CD4-positive, alpha-beta T cell treated with Interleukin-6 at 100 ng/mL for 8 hours (primary cell): Measurements from ENCODE around the gene TEKT5.

Experiments
- DNase-seq: peaks from one replicate; pipeline ENCODE4 v3.0.0-alpha.2; 2020; ENCODE audit warnings: mixed read lengths, low spot score

The TEKT5 gene

DNA sequence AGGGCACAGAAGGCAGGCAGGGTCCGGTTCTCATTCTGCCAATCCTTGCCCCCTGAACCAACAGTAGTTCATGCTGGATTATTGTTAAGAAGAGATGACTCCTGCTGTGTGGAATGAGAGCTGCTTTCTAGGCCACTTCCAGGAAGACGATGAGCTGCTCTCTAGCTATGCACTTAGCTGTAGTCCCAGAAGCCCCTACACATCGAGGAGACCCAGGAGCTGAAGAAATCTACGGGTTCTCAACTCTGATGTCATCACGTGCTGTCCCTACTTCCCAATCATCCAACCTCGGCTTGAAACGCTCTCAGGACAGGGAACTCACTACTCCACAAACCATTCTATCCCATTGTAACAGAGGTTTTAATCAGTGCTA is 85.3 kb downstream of the TEKT5 start:
- no peak for DNase-seq

DNA sequence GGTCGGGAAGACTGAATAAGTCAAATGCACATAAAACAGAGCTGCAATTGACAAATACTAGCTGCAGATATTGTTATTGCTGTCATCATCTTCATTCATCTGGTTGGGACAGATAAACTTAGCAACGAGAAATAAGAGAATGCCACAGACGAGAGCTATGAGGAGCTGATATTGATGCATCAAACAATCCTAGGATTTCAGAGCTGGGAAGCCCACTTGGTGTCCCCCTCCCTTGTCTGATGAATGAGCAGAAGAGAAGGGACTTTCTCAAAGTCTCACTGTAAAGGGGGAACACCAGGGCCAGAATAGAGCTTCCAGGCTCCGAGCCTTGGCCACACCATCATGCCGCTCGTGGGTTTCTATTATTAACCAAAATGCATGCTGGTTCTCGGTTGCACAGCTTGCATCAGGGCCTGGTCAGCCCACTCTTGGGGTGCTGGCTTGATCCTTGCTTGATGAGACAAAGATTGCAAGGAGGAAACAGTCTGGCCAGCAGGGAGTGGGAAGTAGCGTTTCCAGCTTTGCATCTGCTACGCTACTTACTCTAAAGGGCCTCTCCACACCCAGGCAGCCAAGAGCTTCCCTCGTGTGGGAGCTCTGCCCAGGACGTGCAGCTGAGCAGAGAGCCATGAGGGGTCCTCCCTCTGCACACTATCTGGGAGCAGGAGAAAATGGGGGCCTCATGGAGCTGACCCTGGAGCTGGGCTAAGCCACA is 85.9 kb downstream of the TEKT5 start:
- no peak for DNase-seq

- no peak for DNase-seq
Measured at GRCh38 chr16:10607157-10607556, 87.6 kb downstream of the TEKT5 start.

- no peak for DNase-seq
Measured at GRCh38 chr16:10606607-10607006, 88.1 kb downstream of the TEKT5 start.

GRCh38 chr16:10605636-10606035 is 89.1 kb downstream of the TEKT5 start:
- no peak for DNase-seq

DNA sequence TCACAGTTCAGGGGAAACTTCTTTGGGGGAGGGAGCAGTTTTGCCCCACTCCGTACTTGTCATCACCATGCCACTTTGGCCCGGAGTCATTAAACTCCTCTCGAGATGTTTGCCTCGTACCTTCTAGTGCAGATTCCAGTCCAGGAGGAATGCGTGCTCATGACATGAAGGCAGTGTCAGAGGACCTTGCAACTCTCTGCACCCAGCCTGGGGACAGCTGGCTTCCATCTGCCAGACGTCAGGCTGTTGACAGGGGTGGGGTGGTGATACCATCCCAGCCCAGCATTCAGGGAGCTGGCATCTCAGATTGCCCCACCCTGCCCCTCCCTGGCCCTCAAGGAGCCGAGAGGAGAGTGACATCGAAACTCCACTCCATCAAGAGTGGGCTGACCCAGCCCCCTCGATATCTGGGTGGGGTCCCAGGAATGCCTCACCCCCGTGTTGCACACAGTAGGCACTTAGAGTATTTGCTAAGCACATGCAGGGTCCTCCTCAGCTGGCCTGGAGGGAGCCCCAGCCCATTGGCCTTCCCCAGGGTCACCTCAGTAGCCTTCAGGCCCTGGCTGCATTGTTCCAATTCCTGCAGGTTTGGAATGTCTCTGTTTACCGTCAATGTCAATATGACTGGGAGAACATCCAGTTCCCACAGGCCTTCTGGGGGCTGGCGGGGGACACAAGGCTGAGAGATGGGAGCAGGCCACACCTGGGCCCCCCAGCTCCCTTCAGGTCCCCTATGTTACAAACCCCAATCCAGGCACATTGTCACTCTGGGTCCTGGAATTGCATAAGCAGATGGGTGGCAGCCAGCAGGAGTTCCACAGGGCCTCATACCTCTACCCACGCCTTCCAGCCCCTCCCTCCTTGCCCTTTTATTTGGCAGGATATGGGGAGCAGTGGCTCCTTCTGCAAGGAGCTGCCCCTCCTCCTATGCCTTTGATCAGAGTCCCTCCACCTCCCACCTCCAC is 93.0 kb downstream of the TEKT5 start:
- no peak for DNase-seq

- DNase-seq = no peak
Measured at GRCh38 chr16:10600782-10601443, 93.8 kb downstream of the TEKT5 start.

DNA sequence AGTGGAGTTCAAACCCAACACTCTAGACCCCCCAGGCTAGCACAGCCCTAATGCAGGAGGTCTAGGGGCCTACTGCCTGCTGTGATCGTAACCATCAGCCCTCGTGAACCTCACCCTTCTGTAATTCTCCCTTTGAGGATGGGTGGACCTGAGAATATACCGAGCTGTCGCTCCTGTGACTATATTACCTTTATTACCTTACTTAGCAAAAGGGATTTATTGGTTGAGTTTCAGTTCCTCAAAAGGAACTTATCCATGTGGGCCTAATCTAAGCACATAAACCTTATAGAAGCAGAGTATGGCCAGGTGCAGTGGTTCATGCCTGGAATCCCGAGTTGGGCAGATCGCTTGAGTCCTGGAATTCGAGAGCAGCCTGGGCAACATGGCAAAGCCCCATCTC is 95.1 kb downstream of the TEKT5 start:
- no peak for DNase-seq

DNA sequence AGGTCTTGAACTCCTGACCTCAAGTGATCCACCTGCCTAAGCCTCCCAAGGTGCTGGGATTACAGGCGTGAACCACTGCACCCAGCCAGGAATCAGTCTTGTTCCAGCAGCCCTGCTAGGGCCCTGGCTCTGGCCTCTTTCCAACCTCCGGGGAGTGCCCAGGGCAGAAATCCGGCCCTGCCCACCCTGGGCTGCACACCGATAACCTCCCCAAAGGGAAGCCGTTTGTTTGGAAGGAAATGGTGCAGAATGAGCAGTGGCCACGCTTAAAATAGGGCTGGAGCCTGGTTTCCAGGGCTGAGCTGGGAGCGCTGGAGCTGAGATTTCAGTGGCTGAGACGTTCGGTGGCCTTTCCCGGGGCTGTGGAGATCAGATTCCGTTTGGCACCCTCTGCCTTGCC is 96.6 kb downstream of the TEKT5 start:
- DNase-seq = no peak

DNA sequence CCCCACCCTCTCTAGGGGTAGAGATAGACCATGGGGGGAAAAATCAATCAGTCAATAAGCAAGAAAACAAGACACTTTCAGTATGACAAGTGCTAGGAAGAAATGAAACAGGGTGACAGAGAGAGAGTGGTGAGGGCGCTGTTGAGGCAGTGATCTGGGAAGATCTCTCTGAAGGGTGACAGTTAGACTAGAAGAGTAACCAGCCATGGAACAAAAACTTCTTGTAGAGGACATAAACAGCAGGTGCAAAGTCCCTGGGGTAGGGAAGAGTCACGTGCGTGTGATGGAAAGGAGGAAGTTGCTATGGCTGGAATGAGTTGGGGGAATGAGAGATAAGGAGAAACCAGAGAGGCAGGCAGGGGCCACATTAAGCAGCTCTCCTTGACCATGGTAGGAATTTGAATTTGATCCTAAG is 97.5 kb downstream of the TEKT5 start:
- no peak for DNase-seq

GRCh38 chr16:10594312-10594950 is 100.3 kb downstream of the TEKT5 start:
- no peak for DNase-seq

- no peak for DNase-seq
Measured at GRCh38 chr16:10592611-10593010, 102.1 kb downstream of the TEKT5 start.

GRCh38 chr16:10590342-10590741 is 104.4 kb downstream of the TEKT5 start:
- no peak for DNase-seq

DNA sequence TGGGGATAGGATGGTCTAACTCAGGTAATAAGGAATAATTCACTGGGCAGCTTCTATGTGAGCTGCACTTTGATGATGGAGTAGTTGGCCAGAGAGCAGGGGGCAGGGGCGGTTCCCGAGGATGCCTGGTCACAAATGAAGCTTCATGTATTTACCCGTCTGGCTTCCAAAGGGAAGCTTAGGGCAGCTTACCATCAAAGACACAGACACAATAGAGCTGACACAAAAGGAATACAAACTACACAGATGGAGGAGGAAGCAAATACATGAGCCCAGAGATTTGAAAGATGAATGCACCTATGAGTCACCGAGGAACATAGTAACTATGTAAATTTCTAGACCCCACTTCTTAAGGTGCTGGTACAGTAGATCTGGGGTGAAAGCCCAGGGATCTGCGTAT is 105.6 kb downstream of the TEKT5 start:
- no peak for DNase-seq

DNA sequence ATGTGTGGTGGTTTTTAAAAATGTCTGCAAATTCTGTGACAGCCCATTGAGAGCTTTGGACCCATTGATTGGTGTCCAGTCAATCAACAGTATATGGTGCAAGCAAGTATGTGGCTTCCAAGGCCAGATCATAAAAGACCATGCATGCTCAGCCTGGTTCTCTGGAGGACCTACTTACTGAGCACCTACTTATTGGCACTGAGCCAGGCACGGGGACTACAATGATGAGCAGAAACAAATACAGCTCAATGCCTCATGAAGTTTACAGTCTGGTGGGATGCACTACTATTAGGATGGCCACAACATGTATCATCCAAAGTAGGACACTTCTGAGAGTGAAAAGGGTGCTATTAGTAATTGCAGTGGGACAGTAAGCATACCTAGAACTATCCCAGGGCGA is 107.1 kb downstream of the TEKT5 start:
- no peak for DNase-seq

- no peak for DNase-seq
Measured at GRCh38 chr16:10584981-10585438, 109.7 kb downstream of the TEKT5 start.

DNA sequence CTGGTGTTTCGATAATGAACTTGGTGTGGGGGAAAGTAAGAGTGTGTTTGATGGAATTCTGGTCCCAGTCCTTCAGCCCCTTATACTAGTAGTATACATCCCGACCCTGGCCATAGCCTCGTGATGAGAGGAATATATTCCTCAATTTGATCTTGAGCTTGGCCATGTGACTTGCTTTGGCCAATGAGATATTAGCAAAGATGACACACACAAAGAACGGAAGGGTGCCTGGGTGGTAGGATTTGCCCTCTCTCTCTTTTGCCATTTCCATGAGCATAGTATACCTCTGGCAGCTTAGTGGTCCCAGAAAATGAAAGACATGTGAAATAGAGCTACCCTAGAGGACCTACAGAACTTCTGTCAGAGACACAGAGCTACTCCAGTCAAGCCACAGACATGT is 111.5 kb downstream of the TEKT5 start:
- DNase-seq = no peak

GRCh38 chr16:10581507-10581906 is 113.2 kb downstream of the TEKT5 start:
- no peak for DNase-seq

DNA sequence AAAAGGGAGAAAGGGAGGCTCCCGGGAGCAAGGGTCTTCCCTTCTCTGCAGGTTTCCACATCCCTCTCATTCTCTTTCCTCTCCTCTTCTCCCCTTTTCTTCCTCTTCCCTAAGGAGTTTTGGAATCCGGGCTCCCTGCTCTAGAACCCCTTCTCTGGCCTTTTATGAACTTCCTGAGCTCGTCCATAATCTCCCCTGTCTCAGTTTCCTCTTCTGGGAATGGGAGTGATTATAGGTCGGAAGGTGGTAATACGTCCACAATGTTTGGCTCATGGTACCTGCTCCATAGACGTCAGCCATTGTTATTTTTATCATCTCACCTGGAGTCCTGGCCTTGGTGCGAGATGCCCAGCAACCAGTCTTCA is 113.9 kb downstream of the TEKT5 start:
- DNase-seq = no peak

DNA sequence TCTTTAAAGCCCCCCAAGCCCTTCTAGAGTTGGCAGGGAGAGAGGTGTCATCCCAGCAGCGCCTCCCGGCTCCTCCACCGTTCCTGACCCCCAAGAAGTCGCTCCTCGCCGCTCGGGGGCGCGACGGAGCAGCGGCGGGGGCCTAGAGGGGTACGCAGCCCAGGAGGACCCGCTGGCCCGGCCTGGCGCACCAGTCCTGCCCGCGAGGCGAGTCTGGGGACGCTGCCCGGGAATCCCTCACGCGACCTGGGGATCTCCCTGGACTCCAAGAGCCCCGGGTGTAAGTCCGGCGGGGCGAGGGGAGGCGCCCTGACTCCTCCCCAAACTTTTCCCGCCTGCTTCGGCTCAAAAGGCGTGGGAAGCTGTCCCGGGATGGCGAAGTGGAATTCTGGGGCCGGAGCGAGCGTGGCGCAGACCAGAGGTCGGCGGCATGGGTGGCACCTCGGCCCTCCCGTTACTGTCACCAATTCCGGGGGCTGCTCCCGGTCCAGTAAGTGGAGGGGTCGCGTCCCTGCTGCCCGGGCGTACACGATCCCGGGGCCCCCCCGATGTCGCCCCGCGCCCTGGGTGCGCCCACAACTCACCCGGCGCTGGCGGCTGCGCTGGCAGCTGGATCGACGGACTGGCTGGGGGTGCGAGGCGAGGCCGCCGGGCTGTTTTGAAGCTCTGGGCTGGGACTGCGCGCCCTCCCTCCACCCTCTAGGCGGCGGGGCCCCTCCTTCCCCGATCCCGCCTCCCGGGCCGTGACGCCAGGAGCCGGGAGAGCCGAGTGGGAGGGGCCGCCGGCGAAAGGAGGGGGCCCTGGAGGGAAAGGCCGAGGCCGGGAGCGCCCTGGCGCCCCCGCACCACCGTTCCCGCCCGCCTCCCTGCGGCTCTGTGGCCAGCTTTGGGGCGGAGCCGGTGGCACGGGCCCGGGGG is 114.5 kb downstream of the TEKT5 start, which contains the start of gene EMP2:
Gene EMP2, minus strand, starts transcription at position 634 of the 918 bp plus-strand sequence. CDS start 32,981 bp downstream, outside the sequence.
- DNase-seq = no peak

DNA sequence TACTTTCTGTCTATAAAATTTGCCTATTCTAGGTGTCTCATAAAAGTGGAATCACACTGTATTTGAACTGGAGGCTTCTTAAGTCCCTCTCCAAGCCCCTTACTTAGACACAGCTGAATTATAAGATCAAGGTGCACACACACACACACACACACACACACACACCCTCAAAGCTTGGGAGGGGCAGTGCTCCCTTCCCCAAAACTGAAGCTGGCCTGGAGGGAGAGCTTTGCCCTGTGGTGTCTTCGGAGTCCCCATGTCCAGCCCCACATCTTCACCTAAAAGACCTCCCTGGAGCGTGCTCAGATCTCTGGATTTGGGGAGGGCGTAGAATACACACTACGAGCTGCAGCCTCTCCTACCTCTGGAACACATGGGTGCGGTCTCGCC is 115.2 kb downstream of the TEKT5 start:
- no peak for DNase-seq
